ENCODE results near the gene GTF3C1.

The GTF3C1 gene

DNA sequence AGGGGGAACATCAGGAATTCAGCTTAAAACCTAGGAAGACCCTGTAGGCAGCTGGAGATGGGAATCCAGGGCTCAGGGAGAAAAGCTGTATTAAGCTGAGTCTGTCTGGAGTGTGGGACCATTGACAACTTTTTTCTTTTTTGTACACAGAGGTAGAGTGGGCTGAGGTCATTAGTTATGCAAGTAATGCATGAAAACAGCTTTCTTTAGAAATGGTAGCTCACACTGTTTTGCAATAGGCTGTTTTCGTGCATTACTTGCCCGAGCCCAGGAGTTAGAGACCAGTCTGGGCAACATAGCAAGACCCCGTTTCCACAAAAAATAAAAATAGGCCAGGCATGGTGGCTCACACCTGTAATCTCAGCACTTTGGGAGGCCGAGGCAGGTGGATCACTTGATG, 46.7 kb upstream of the GTF3C1 start:
- TF ChIP-seq, protein P1, sequence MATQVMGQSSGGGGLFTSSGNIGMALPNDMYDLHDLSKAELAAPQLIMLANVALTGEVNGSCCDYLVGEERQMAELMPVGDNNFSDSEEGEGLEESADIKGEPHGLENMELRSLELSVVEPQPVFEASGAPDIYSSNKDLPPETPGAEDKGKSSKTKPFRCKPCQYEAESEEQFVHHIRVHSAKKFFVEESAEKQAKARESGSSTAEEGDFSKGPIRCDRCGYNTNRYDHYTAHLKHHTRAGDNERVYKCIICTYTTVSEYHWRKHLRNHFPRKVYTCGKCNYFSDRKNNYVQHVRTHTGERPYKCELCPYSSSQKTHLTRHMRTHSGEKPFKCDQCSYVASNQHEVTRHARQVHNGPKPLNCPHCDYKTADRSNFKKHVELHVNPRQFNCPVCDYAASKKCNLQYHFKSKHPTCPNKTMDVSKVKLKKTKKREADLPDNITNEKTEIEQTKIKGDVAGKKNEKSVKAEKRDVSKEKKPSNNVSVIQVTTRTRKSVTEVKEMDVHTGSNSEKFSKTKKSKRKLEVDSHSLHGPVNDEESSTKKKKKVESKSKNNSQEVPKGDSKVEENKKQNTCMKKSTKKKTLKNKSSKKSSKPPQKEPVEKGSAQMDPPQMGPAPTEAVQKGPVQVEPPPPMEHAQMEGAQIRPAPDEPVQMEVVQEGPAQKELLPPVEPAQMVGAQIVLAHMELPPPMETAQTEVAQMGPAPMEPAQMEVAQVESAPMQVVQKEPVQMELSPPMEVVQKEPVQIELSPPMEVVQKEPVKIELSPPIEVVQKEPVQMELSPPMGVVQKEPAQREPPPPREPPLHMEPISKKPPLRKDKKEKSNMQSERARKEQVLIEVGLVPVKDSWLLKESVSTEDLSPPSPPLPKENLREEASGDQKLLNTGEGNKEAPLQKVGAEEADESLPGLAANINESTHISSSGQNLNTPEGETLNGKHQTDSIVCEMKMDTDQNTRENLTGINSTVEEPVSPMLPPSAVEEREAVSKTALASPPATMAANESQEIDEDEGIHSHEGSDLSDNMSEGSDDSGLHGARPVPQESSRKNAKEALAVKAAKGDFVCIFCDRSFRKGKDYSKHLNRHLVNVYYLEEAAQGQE (IDR thresholded peaks at IDR 0.05; ENCODE audit: insufficient read depth in 1 of 2, low read depth in 2 of 2, low read length in 2 of 2): no peak
- TF ChIP-seq POLR2AphosphoS5 (IDR thresholded peaks at IDR 0.05; ENCODE audit: low read depth, low read length): no peak

DNA sequence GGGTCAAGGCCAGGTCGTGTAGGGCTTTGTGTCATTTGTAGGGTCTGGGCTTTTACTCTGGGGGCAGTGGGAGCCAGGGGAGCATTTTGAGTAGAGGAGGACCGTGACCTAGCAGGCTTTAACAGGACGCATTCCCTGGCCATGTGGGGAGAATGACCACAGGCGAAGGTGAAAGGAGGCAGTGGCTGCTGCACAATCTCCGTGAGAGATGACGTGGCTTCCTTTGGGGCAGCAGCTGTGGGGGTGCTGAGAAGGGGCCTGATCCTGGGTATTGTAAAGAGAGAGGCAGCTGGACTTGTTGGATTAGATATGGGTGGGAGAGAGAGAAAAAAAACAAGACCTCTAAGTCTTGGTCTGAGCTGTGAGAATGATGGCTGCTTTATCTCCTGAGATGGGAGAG, 46.3 kb upstream of the GTF3C1 start:
- TF ChIP-seq TAF1 (IDR thresholded peaks at IDR 0.05; ENCODE audit: borderline replicate concordance, insufficient read depth, low read length): no peak
- TF ChIP-seq POLR2AphosphoS5 (IDR thresholded peaks at IDR 0.05; ENCODE audit: low read depth, low read length): no peak
- TF ChIP-seq SIN3A (IDR thresholded peaks at IDR 0.05; ENCODE audit: borderline replicate concordance, insufficient read depth, low read length): no peak
- TF ChIP-seq, protein P1 (IDR thresholded peaks at IDR 0.05; ENCODE audit: insufficient read depth in 1 of 2, low read depth in 2 of 2, low read length in 2 of 2): no peak
- no peak for TF ChIP-seq FOXP2 (optimal IDR thresholded peaks at IDR 0.05; ENCODE audit: borderline replicate concordance, extremely low read depth, extremely low read length, insufficient read depth)

DNA sequence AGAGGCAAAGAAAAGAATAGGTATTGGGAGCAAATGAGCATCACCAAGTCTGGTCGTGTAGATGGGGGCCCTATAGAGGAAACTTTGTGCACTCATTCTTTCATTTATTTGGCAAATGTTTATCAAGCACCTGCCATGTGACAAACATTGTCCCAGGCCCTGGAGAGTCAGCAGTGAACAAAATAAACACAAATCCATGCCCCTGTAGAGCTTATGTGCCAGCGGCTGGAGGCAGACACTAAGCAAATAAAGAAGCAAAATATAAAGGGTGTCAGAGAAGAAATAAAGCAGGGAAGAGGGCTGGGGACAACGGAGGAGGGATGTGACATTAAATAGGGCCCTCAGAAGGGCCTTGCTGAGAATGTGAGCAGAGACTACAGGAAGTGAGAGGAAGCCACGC, 45.8 kb upstream of the GTF3C1 start:
- TF ChIP-seq POLR2AphosphoS5 (IDR thresholded peaks at IDR 0.05; ENCODE audit: low read depth, low read length): no peak
- TF ChIP-seq TAF1 (IDR thresholded peaks at IDR 0.05; ENCODE audit: borderline replicate concordance, insufficient read depth, low read length): no peak
- no peak for TF ChIP-seq FOXP2 (optimal IDR thresholded peaks at IDR 0.05; ENCODE audit: borderline replicate concordance, extremely low read depth, extremely low read length, insufficient read depth)
- TF ChIP-seq, protein P1 (IDR thresholded peaks at IDR 0.05; ENCODE audit: insufficient read depth in 1 of 2, low read depth in 2 of 2, low read length in 2 of 2): no peak

DNA sequence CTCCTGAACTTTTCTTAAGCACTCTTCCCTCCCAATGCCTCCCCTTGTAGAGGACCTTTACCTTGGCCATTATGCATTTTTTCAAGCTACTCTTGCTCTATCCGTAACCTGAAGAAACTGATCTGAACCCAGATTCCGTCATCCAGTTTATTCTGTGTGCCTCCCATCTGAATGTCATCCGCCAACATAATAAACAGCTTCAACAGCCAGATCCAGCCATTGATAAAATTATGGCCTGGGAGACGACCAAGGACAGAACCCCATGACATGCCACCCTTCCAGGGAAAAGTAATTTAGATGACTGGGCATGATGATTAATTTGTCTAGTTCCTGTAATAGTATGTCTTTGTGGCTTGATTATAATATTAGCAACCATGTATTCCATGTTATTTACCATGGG, 42.1 kb upstream of the GTF3C1 start:
- TF ChIP-seq POLR2AphosphoS5 (IDR thresholded peaks at IDR 0.05; ENCODE audit: low read depth, low read length) (no peak), TAF1 (IDR thresholded peaks at IDR 0.05; ENCODE audit: borderline replicate concordance, insufficient read depth, low read length) (no peak)
- TF ChIP-seq, protein P1 (IDR thresholded peaks at IDR 0.05; ENCODE audit: insufficient read depth in 1 of 2, low read depth in 2 of 2, low read length in 2 of 2): no peak

DNA sequence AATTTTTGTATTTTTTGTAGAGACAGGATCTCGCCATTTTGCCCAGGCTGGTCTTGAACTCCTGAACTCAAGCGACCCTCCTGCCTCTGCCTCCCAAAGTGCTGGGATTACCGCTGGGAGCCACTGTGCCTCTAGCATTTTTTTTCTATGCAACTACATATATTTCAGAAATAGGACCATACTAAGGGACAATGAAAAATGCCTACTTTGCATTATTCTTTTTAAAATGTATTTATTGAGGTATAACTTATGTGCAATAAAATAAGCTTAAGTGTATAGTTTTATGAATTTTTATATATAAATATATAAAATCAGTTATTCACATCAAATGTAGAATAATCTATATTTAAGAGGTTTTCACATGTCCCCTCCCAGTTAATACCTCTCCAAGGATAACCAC, 38.3 kb upstream of the GTF3C1 start:
- TF ChIP-seq, protein P1 (IDR thresholded peaks at IDR 0.05; ENCODE audit: insufficient read depth in 1 of 2, low read depth in 2 of 2, low read length in 2 of 2): no peak
- TF ChIP-seq FOXP2 (optimal IDR thresholded peaks at IDR 0.05; ENCODE audit: borderline replicate concordance, extremely low read depth, extremely low read length, insufficient read depth): no peak
- no peak for TF ChIP-seq POLR2AphosphoS5 (IDR thresholded peaks at IDR 0.05; ENCODE audit: low read depth, low read length)
- no peak for TF ChIP-seq TAF1 (IDR thresholded peaks at IDR 0.05; ENCODE audit: borderline replicate concordance, insufficient read depth, low read length)
- TF ChIP-seq SIN3A (IDR thresholded peaks at IDR 0.05; ENCODE audit: borderline replicate concordance, insufficient read depth, low read length): no peak

Measured in PFSK-1 (cell line).